K562 (cell line): ENCODE measurements around the gene TMEM255A. TPM values are rescaled to one million over a fixed set of nuclear protein-coding genes. Genes with fewer than 3 reads are reported as not detected.

Experiments
- CBFA2T2 ChIP-seq: fragments of 450-650 bp; conservative IDR thresholded peaks from 2 replicates; pipeline ENCODE4 v1.6.1; 2017; ENCODE audit warnings: mild to moderate bottlenecking
- CBX3 ChIP-seq, 2 experiments: IDR thresholded peaks; 1 replicate in 1 of 2; 2 replicates in 1 of 2; pipeline ENCODE4 v1.6.1; 2012; ENCODE audit warnings: inconsistent platforms in 2 of 2, low read length in 2 of 2, borderline replicate concordance in 1 of 2, control low read depth in 1 of 2
- CREB1 ChIP-seq, 2 experiments: sonication (generic) in 1 of 2; formaldehyde crosslinking in 1 of 2; IDR thresholded peaks; 2 replicates each; pipeline versions ENCODE4 v1.6.1 to v1.8.0; 2012 to 2022; ENCODE audit warnings: inconsistent platforms in 1 of 2, mild to moderate bottlenecking in 1 of 2, missing genetic modification reagents in 1 of 2, moderate library complexity in 1 of 2
- FOXP1 ChIP-seq: sonication (generic); formaldehyde crosslinking; IDR thresholded peaks from 2 replicates; pipeline ENCODE4 v1.8.0; 2022; ENCODE audit warnings: mild to moderate bottlenecking, missing genetic modification reagents
- GATAD2A ChIP-seq: fragments of 450-650 bp; IDR thresholded peaks from 2 replicates; pipeline ENCODE4 v1.6.1; 2017
- HMG20B ChIP-seq: fragments of 250-450 bp; sonication (Bioruptor Pico); IDR thresholded peaks from 2 replicates; pipeline ENCODE4 v1.5.0; 2021; ENCODE audit warnings: mild to moderate bottlenecking
- KAT7 ChIP-seq: sonication (generic); formaldehyde crosslinking; IDR thresholded peaks from 2 replicates; pipeline ENCODE4 v1.8.0; 2022; ENCODE audit warnings: missing genetic modification reagents, mild to moderate bottlenecking, borderline replicate concordance
- L3MBTL2 ChIP-seq: fragments of 450-650 bp; IDR thresholded peaks from 2 replicates; pipeline ENCODE4 v1.6.1; 2016; ENCODE audit warnings: mild to moderate bottlenecking, moderate library complexity
- NR0B1 ChIP-seq: fragments of 450-650 bp; IDR thresholded peaks from one replicate; pipeline ENCODE4 v1.6.1; 2018; ENCODE audit warnings: mild to moderate bottlenecking, moderate library complexity; ENCODE audit not compliant: partially characterized antibody
- TAF1 ChIP-seq: IDR thresholded peaks from 2 replicates; pipeline ENCODE4 v1.6.1; 2011; ENCODE audit warnings: mild to moderate bottlenecking, low read length, moderate library complexity; ENCODE audit not compliant: insufficient read depth, control insufficient read depth, severe bottlenecking; ENCODE audit errors: extremely low read depth
- TCF15 ChIP-seq: fragments of 250-450 bp; sonication (Bioruptor Pico); IDR thresholded peaks from 2 replicates; pipeline ENCODE4 v1.8.0; 2022; ENCODE audit warnings: moderate library complexity, mild to moderate bottlenecking, inconsistent platforms
- ZNF407 ChIP-seq: fragments of 450-650 bp; IDR thresholded peaks from 2 replicates; pipeline ENCODE4 v1.6.1; 2016; ENCODE audit warnings: low read depth
- ZNF584 ChIP-seq: fragments of 200-800 bp; sonication (Bioruptor generic); IDR thresholded peaks from 2 replicates; pipeline ENCODE4 v1.6.1; 2016; ENCODE audit warnings: low read depth, mild to moderate bottlenecking, missing genetic modification characterization, missing compliant biosample characterization
- polyA plus RNA-seq, 8 experiments: library from polyadenylated mRNA; depleted of rRNA in 4 of 8; stranded (reverse) in 5 of 8; unstranded in 3 of 8; fragments of >200 nt; fragmentation: Nextera tagmentation in 2 of 8; fragmentation: Illumina TruSeq in 1 of 8; extraction: Ambion mirVana in 2 of 8; extraction: Trizol in 1 of 8; gene quantifications; 2 replicates each; pipeline versions ENCODE4 v1.2.1 to v1.2.3, GENCODE V29; 2011 to 2014; ENCODE audit warnings: inconsistent platforms in 1 of 8, missing spikeins in 1 of 8
- total RNA-seq, 7 experiments: library from RNA; depleted of rRNA in 6 of 7; stranded (reverse); fragments of >200 nt in 6 of 7; fragmentation: Illumina TruSeq in 2 of 7; extraction: Trizol in 2 of 7; gene quantifications; 2 replicates each; pipeline versions ENCODE4 v1.2.1 to v1.2.3, GENCODE V29; 2011 to 2021; ENCODE audit warnings: low replicate concordance in 1 of 7

TMEM255A gene
- total and polyA plus RNA-seq, 9 of the 15 experiments (the other 6 are each of a cell fraction or from before 2014, with no cell fraction given) = 0.01 TPM; not detected in 8

- TF ChIP-seq TAF1 (peak; percentile 72), CBX3 (IDR thresholded peaks at IDR 0.05; ENCODE audit: borderline replicate concordance in 1 of 2, low read length in 2 of 2) (peak in 1 of 2 experiments; percentile 45; a peak in 1 of 3 replicates), HMG20B (CRISPR knock-in tag) (no peak), CREB1 (IDR thresholded peaks at IDR 0.05) (peak; percentile 71), CREB1 (CRISPR knock-in tag; IDR thresholded peaks at IDR 0.05) (peak; percentile 83), KAT7 (peak; percentile 89; the same call in 1 of the 2 replicates), FOXP1 (CRISPR knock-in tag) (peak; percentile 83), NR0B1 (no peak), GATAD2A (peak; percentile 98), CBFA2T2 (no peak), ZNF407 (no peak), L3MBTL2 (peak; percentile 99), TCF15 (no peak), ZNF584 (CRISPR knock-in tag) (no peak)
Measured at GRCh38 chrX:120250522-120251271, 60.6 kb downstream of the TMEM255A start, which contains the start of gene ZBTB33 (continued).
